Activated naive CD8-positive, alpha-beta T cell treated with anti-CD3 and anti-CD28 coated beads, Interleukin-2, amount 10 ng/mL, durations not matched to agents 7 days and 5 days (primary cell): ENCODE data around the gene CYP19A1. TPM values are rescaled to one million over a fixed set of nuclear protein-coding genes. Genes with fewer than 3 reads are reported as not detected.

Experiments
- ATAC-seq: fragments of 150-1000 bp; cut with Tn5 transposase; one replicate; pipeline ENCODE4 v1.10.0; 2021; ENCODE audit warnings: low read depth, moderate library complexity
- POLR2A ChIA-PET: fragments of 350-600 bp; sonication (Branson Sonifier 250); formaldehyde crosslinking; loops from one replicate; lab custom pipeline; 2021; ENCODE audit warnings: antibody characterized with exemption; lab: Charles Lee
- DNase-seq: peaks from one replicate; pipeline ENCODE4 v3.0.0; 2021
- H3K27ac Mint-ChIP-seq: one replicate; pipeline ENCODE4 v1.8.0; 2022; ENCODE audit warnings: mild to moderate bottlenecking, mixed read lengths
- H3K27me3 Mint-ChIP-seq: one replicate; pipeline ENCODE4 v1.8.0; 2022; ENCODE audit warnings: mild to moderate bottlenecking, moderate library complexity, mixed read lengths
- H3K36me3 Mint-ChIP-seq: one replicate; pipeline ENCODE4 v1.8.0; 2021; ENCODE audit warnings: mild to moderate bottlenecking, mixed read lengths
- H3K4me1 Mint-ChIP-seq: one replicate; pipeline ENCODE4 v1.8.0; 2021; ENCODE audit warnings: mixed read lengths
- H3K4me3 Mint-ChIP-seq: one replicate; pipeline ENCODE4 v1.8.0; 2022; ENCODE audit warnings: mild to moderate bottlenecking, moderate library complexity, mixed read lengths
- H3K9me3 Mint-ChIP-seq: one replicate; pipeline ENCODE4 v1.8.0; 2021; ENCODE audit warnings: mixed read lengths
- total RNA-seq, 2 experiments: library from RNA; stranded (reverse); gene quantifications; one replicate each; pipeline ENCODE4 v1.2.3, GENCODE V29; 2021

The CYP19A1 gene
- total RNA-seq, 2 experiments from 2014 or later = not detected

- DNase-seq (no peak), ATAC-seq (no peak)
- POLR2A ChIA-PET = no interaction called here
- no peaks in the 10 kb centered on the region for H3K9me3 Mint-ChIP-seq
- no peaks in the 10 kb centered on the region for H3K36me3 Mint-ChIP-seq
- no peak overlapping the region for H3K27ac Mint-ChIP-seq
- peaks cover 4% of the 10 kb centered on the region for H3K27me3 Mint-ChIP-seq
- H3K4me1 Mint-ChIP-seq = no peaks in the 10 kb centered on the region
- H3K4me3 Mint-ChIP-seq = no peak overlapping the region
Observed at GRCh38 chr15:51313074-51313393, 25.4 kb downstream of the CYP19A1 start.

- Mint-ChIP-seq H3K9me3 (no peaks in the 10 kb centered on the region), H3K27ac (no peak overlapping the region), H3K4me3 (no peak overlapping the region), H3K27me3 (peaks cover 4% of the 10 kb centered on the region), H3K36me3 (no peaks in the 10 kb centered on the region), H3K4me1 (no peaks in the 10 kb centered on the region)
- POLR2A ChIA-PET = no interaction called here
- DNase-seq (no peak), ATAC-seq (no peak)
Observed at GRCh38 chr15:51312166-51313073, 26.0 kb downstream of the CYP19A1 start.

GRCh38 chr15:51311510-51311909, 26.9 kb downstream of the CYP19A1 start:
- no peaks in the 10 kb centered on the region for H3K4me1 Mint-ChIP-seq
- no peak for DNase-seq
- no peak overlapping the region for H3K27ac Mint-ChIP-seq

GRCh38 chr15:51310064-51310463, 28.3 kb downstream of the CYP19A1 start:
- no peaks in the 10 kb centered on the region for H3K9me3 Mint-ChIP-seq
- no peak for ATAC-seq
- H3K27ac Mint-ChIP-seq = no peak overlapping the region
- no peaks in the 10 kb centered on the region for H3K36me3 Mint-ChIP-seq
- H3K27me3 Mint-ChIP-seq = peaks cover 6% of the 10 kb centered on the region
- no peaks in the 10 kb centered on the region for H3K4me1 Mint-ChIP-seq
- no peak for DNase-seq
- H3K4me3 Mint-ChIP-seq = no peak overlapping the region
- POLR2A ChIA-PET = no interaction called here

More at GRCh38 chr15:51311510-51311909, 26.9 kb downstream of the CYP19A1 start:
- no peaks in the 10 kb centered on the region for H3K9me3 Mint-ChIP-seq
- ATAC-seq = no peak
- POLR2A ChIA-PET = no interaction called here
- H3K4me3 Mint-ChIP-seq = no peak overlapping the region
- peaks cover 5% of the 10 kb centered on the region for H3K27me3 Mint-ChIP-seq
- H3K36me3 Mint-ChIP-seq = no peaks in the 10 kb centered on the region

GRCh38 chr15:51307811-51308210, 30.6 kb downstream of the CYP19A1 start:
- Mint-ChIP-seq H3K4me3 (no peak overlapping the region), H3K9me3 (no peaks in the 10 kb centered on the region), H3K27ac (no peak overlapping the region), H3K4me1 (no peaks in the 10 kb centered on the region), H3K36me3 (no peaks in the 10 kb centered on the region), H3K27me3 (peaks cover 12% of the 10 kb centered on the region)
- DNase-seq = no peak
- POLR2A ChIA-PET = no interaction called here
- no peak for ATAC-seq

- H3K27me3 Mint-ChIP-seq = peaks cover 12% of the 10 kb centered on the region
- no peaks in the 10 kb centered on the region for H3K4me1 Mint-ChIP-seq
- H3K27ac Mint-ChIP-seq = no peak overlapping the region
- H3K9me3 Mint-ChIP-seq = no peaks in the 10 kb centered on the region
- POLR2A ChIA-PET = no interaction called here
- no peaks in the 10 kb centered on the region for H3K36me3 Mint-ChIP-seq
- no peak overlapping the region for H3K4me3 Mint-ChIP-seq
- DNase-seq = no peak
- no peak for ATAC-seq
Observed at GRCh38 chr15:51307325-51307724, 31.1 kb downstream of the CYP19A1 start.

- DNase-seq = no peak
- ATAC-seq = no peak
- Mint-ChIP-seq H3K9me3 (no peaks in the 10 kb centered on the region), H3K4me3 (no peak overlapping the region), H3K4me1 (no peaks in the 10 kb centered on the region), H3K27me3 (peaks cover 12% of the 10 kb centered on the region), H3K36me3 (no peaks in the 10 kb centered on the region), H3K27ac (no peak overlapping the region)
- POLR2A ChIA-PET = no interaction called here
Observed at GRCh38 chr15:51303462-51303980, 34.9 kb downstream of the CYP19A1 start.

GRCh38 chr15:51302480-51302879, 35.9 kb downstream of the CYP19A1 start:
- H3K27ac Mint-ChIP-seq = no peak overlapping the region
- DNase-seq (no peak), ATAC-seq (no peak)
- H3K9me3 Mint-ChIP-seq = no peaks in the 10 kb centered on the region
- no peaks in the 10 kb centered on the region for H3K36me3 Mint-ChIP-seq
- no peak overlapping the region for H3K4me3 Mint-ChIP-seq
- POLR2A ChIA-PET = no interaction called here
- no peaks in the 10 kb centered on the region for H3K4me1 Mint-ChIP-seq
- H3K27me3 Mint-ChIP-seq = peaks cover 14% of the 10 kb centered on the region

- DNase-seq (no peak), ATAC-seq (no peak)
- H3K4me1 Mint-ChIP-seq = no peaks in the 10 kb centered on the region
- no peak overlapping the region for H3K4me3 Mint-ChIP-seq
- H3K9me3 Mint-ChIP-seq = no peaks in the 10 kb centered on the region
- no peaks in the 10 kb centered on the region for H3K36me3 Mint-ChIP-seq
- POLR2A ChIA-PET = no interaction called here
- no peak overlapping the region for H3K27ac Mint-ChIP-seq
- peaks cover 21% of the 10 kb centered on the region for H3K27me3 Mint-ChIP-seq
Observed at GRCh38 chr15:51299187-51300015, 39.0 kb downstream of the CYP19A1 start.

- POLR2A ChIA-PET = no interaction called here
- no peak overlapping the region for H3K4me3 Mint-ChIP-seq
- no peaks in the 10 kb centered on the region for H3K4me1 Mint-ChIP-seq
- DNase-seq = no peak
- H3K27ac Mint-ChIP-seq = no peak overlapping the region
- H3K36me3 Mint-ChIP-seq = no peaks in the 10 kb centered on the region
- ATAC-seq = no peak
- H3K27me3 Mint-ChIP-seq = peaks cover 19% of the 10 kb centered on the region
- no peaks in the 10 kb centered on the region for H3K9me3 Mint-ChIP-seq
Observed at GRCh38 chr15:51298620-51299019, 39.8 kb downstream of the CYP19A1 start.

- POLR2A ChIA-PET = no interaction called here
- no peaks in the 10 kb centered on the region for H3K36me3 Mint-ChIP-seq
Observed at GRCh38 chr15:51290720-51291119, 47.7 kb downstream of the CYP19A1 start.

GRCh38 chr15:51289290-51289689, 49.1 kb downstream of the CYP19A1 start:
- Mint-ChIP-seq H3K27ac (no peak overlapping the region), H3K4me3 (no peak overlapping the region), H3K4me1 (no peaks in the 10 kb centered on the region), H3K27me3 (no peaks in the 10 kb centered on the region), H3K36me3 (no peaks in the 10 kb centered on the region), H3K9me3 (peaks cover 3% of the 10 kb centered on the region)
- ATAC-seq = no peak
- POLR2A ChIA-PET = no interaction called here
- DNase-seq = no peak

More at GRCh38 chr15:51290720-51291119, 47.7 kb downstream of the CYP19A1 start:
- ATAC-seq = no peak
- no peaks in the 10 kb centered on the region for H3K27me3 Mint-ChIP-seq
- no peak for DNase-seq
- H3K4me1 Mint-ChIP-seq = no peaks in the 10 kb centered on the region
- no peak overlapping the region for H3K4me3 Mint-ChIP-seq
- H3K27ac Mint-ChIP-seq = no peak overlapping the region
- peaks cover 3% of the 10 kb centered on the region for H3K9me3 Mint-ChIP-seq

- ATAC-seq (no peak), DNase-seq (no peak)
- H3K9me3 Mint-ChIP-seq = peaks cover 1% of the 10 kb centered on the region
- no peaks in the 10 kb centered on the region for H3K4me1 Mint-ChIP-seq
- POLR2A ChIA-PET = no interaction called here
- H3K36me3 Mint-ChIP-seq = no peaks in the 10 kb centered on the region
- H3K27me3 Mint-ChIP-seq = no peaks in the 10 kb centered on the region
- H3K4me3 Mint-ChIP-seq = no peak overlapping the region
- no peak overlapping the region for H3K27ac Mint-ChIP-seq
Observed at GRCh38 chr15:51288143-51289065, 50.0 kb downstream of the CYP19A1 start.
